ENCODE data around the gene MPHOSPH10.

Gene MPHOSPH10

DNA sequence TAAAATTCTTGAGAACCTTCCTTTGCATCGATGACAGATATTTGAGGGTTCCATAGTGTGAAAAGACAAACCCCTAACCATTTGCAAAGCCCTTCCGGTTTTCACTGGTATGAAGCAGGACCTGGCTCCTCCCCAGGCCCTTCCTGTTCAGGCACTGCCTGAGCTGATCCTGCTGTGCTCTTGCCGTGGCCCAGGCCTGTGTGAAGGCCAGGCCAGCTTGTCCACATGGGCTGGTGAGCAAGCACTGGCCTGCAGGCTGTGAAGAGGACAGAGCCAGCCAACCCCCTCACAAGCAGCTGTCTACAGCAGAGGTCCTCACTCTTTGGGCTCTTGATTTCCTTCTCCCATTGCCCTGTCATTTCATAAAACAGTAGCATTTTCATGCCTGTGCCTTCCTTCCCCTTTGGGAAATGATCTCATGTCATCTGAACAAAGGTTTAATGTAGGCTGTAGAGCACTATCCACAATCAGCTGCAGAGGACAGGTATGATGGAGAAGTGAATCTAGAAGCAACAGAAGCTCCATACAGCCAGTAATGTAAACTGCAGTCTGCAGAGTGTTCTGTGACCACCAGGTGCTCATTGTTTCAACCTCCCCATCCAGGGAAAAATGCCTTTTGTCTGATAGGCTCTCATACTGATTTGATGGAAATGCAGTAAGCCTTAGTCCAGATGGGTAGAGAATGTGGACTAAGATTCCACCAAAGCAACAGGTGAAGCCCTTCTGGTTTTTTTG lies 19.8 kb downstream of the MPHOSPH10 start:
- TF ChIP-seq, protein P1, sequence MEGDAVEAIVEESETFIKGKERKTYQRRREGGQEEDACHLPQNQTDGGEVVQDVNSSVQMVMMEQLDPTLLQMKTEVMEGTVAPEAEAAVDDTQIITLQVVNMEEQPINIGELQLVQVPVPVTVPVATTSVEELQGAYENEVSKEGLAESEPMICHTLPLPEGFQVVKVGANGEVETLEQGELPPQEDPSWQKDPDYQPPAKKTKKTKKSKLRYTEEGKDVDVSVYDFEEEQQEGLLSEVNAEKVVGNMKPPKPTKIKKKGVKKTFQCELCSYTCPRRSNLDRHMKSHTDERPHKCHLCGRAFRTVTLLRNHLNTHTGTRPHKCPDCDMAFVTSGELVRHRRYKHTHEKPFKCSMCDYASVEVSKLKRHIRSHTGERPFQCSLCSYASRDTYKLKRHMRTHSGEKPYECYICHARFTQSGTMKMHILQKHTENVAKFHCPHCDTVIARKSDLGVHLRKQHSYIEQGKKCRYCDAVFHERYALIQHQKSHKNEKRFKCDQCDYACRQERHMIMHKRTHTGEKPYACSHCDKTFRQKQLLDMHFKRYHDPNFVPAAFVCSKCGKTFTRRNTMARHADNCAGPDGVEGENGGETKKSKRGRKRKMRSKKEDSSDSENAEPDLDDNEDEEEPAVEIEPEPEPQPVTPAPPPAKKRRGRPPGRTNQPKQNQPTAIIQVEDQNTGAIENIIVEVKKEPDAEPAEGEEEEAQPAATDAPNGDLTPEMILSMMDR (IDR thresholded peaks at IDR 0.05; ENCODE audit: insufficient read depth, low read depth, low read length, missing control alignments) = no peak
- DNase-seq (ENCODE audit: low read depth) = peak; percentile 15
- no peak overlapping the region for H3K4me3 ChIP-seq (ENCODE audit: low read length)

DNA sequence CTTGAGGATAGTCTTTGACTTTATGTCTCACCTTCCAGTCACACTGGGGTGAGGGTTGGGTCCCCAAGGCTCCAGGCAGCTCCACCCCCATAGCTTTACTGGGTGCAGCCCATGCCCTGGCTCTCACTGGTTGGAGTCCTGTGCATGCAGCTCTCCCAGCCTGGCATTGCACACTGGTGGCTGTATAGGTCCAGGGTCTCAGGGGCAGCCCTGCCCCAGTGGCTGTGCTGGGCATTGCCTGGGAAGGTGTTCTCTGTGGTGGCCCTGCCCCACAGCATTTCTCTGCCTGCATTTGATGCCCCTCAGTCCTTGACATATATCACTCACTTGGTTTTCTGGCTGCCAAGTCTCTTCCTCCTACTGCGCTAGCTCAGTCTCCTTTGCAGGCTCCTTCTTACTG lies 21.2 kb downstream of the MPHOSPH10 start:
- H3K4me3 ChIP-seq (ENCODE audit: low read length) = no peak overlapping the region
- TF ChIP-seq, protein P1 (IDR thresholded peaks at IDR 0.05; ENCODE audit: insufficient read depth, low read depth, low read length, missing control alignments) = no peak
- no peak for DNase-seq (ENCODE audit: low read depth)

DNA sequence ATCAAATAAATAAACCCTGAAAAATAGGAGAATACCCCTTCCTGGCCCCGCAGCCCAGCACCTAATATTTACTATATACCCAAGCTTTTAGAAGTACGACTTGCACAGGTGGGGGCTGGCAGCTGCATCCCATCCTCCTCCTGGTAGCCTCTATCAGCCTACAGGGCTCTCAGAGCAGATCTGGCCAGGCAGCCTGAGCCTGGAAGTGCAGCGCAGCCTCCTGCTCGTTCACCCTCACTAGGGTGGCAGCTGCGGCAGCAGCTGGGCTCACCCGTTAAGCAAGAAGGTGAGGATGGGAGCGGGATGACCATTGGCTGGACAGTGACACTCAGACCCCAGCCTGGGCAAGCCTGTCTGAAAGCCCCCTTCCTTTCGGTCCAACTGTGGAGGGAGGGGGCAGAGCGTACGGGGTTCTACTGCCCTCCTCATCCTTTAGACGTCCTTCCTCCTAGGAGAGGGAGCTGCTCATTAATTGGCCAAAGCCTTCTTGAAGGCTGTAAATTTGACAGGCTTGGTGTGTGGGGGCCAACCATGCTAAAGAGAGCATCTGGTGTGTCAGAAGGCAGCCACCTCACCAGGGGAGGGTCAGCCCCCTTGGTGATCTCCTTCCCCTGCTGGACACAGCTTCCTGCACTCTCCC lies 23.3 kb downstream of the MPHOSPH10 start:
- H3K4me3 ChIP-seq (ENCODE audit: low read length) = no peak overlapping the region
- TF ChIP-seq, protein P1 (IDR thresholded peaks at IDR 0.05; ENCODE audit: insufficient read depth, low read depth, low read length, missing control alignments) = no peak

GRCh38 chr2:71154279-71154678 lies 23.8 kb downstream of the MPHOSPH10 start:
- TF ChIP-seq, protein P1 (IDR thresholded peaks at IDR 0.05; ENCODE audit: insufficient read depth, low read depth, low read length, missing control alignments) = no peak
- no peak overlapping the region for H3K4me3 ChIP-seq (ENCODE audit: low read length)

More for the DNA sequence above, 23.3 kb downstream of the MPHOSPH10 start:
- no peak for DNase-seq (ENCODE audit: low read depth)

GRCh38 chr2:71154798-71155197 lies 24.4 kb downstream of the MPHOSPH10 start:
- no peak overlapping the region for H3K4me3 ChIP-seq (ENCODE audit: low read length)
- peak; percentile 71 for DNase-seq (ENCODE audit: low read depth)
- TF ChIP-seq, protein P1 (IDR thresholded peaks at IDR 0.05; ENCODE audit: insufficient read depth, low read depth, low read length, missing control alignments) = peak; percentile 61

More at GRCh38 chr2:71154279-71154678, 23.8 kb downstream of the MPHOSPH10 start:
- DNase-seq (ENCODE audit: low read depth) = no peak

DNA sequence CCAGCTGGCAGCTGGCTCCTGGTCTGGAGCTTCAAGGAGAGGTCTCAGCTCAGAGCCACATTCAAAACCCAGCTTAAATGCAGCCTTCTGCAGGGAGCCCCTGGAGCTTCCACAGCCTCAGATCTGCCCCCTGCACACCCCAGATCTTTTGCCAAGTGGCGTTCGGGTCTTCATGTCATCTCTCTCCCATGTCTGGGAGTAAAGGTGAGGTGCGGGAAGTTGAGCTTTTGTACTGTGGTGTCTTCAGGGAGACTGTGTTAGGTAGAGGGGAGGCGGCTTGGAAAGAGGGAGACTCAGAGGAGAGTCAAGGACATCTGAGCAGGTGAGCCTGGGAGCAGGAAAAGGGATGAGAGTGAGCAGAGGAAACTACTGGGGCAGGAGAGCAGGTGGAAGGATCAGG lies 25.4 kb downstream of the MPHOSPH10 start:
- no peak for DNase-seq (ENCODE audit: low read depth)
- no peak overlapping the region for H3K4me3 ChIP-seq (ENCODE audit: low read length)
- TF ChIP-seq, protein P1 (IDR thresholded peaks at IDR 0.05; ENCODE audit: insufficient read depth, low read depth, low read length, missing control alignments) = no peak

Data from epithelial cell of esophagus (primary cell).